GM19193 (cell line): ENCODE results near the gene PTDSS2.

ENCODE experiments used
- POLR2A ChIP-seq: IDR thresholded peaks from 4 replicates; pipeline ENCODE4 v1.6.1; 2011; ENCODE audit not compliant: insufficient read depth, insufficient read length; ENCODE audit errors: extremely low read depth

Gene PTDSS2

DNA sequence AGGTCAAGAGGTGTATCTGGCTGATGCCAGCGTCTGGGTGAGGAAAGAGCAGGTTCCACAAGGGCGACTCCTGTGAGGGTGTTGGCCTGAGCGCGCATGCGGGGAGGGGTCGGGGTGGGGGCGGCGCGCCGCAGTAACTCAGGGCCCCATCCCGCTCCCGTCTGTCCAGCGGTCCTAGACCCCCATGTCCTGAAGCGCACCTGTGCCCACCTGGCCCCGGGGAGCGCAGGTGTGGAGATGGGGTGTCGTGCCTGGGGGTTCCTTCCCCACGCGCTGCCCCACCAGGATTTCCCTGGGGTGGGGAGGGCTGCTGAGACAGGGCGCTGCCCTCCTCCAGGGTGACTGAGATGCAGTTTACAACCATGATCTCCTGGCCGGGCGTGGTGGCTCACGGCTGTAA lies 36.1 kb downstream of the PTDSS2 start:
- TF ChIP-seq POLR2A = no peak

DNA sequence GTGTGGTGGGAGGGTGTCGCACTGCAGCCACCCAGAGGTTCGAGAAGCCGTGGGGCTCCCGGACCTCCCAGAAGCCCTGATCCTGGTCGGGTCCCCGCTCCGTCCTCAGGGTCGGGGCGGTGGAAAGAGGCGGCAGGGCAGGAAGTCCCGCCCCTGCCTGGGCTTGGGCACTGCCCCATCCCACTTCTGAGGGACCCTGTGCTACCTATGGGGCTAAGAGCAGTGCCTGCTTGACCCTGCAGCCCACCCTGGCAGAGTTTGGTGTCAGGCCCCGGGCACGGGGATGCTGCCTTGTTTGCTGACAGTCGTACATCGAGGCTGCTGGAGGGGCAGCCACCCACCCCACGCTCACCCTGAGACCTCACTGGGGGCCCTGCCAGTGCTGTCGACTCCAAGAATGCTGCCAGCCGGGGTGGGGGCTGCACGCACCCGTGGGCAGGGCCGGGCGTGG lies 37.5 kb downstream of the PTDSS2 start:
- no peak for TF ChIP-seq POLR2A

DNA sequence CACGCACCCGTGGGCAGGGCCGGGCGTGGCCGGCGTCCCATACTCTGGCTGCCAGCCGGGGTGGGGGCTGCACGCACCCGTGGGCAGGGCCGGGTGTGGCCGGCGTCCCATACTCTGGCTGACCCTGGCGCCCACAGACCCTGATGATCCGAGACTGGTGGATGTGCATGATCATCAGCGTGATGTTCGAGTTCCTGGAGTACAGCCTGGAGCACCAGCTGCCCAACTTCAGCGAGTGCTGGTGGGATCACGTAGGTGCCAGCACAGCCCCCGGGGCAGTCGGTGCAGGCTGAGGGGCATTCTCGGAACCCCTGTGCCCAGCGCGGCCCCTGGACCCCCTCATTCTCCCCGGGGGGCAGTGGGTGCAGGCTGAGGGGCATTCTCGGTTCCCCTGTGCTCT lies 38.0 kb downstream of the PTDSS2 start:
- TF ChIP-seq POLR2A = no peak

DNA sequence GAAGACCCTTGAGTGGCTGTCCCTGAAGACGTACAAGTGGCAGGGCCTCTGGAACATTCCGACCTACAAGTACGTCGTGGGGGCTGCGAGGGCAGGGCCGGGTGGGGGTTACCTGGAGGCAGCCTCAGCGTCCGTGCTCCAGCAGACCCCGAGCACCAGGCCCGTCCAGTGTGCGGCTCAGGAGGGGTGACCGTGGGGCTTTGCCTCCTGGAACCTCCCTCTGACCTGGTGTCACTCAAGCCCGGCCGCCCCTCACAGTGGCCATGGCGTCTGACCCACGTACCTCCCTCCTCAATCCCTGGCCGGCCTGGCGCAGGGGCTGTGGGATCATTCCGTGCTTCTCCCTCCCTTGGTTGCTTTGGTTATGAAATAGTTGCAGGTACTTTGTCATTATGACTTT lies 38.5 kb downstream of the PTDSS2 start:
- no peak for TF ChIP-seq POLR2A

DNA sequence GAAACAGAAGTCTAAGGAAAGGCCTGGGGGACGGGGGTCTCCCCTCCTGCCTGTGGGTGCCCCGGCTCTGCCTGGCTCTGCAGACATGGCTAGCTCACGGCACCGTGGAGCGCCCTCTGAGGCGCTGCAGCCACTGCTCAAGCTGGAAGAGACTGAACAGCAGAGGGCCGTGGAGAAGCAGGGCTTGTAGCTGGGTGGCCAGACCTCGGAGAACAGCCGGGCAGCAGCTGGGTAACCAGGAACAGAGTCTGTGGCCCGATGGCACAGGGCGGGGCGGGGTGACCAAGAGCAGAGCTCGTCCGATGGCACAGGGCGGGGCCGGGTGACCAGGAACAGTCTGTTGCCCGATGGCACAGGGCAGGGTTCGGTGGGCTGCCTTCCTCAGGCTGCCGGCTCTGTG lies 38.9 kb downstream of the PTDSS2 start:
- TF ChIP-seq POLR2A = no peak

DNA sequence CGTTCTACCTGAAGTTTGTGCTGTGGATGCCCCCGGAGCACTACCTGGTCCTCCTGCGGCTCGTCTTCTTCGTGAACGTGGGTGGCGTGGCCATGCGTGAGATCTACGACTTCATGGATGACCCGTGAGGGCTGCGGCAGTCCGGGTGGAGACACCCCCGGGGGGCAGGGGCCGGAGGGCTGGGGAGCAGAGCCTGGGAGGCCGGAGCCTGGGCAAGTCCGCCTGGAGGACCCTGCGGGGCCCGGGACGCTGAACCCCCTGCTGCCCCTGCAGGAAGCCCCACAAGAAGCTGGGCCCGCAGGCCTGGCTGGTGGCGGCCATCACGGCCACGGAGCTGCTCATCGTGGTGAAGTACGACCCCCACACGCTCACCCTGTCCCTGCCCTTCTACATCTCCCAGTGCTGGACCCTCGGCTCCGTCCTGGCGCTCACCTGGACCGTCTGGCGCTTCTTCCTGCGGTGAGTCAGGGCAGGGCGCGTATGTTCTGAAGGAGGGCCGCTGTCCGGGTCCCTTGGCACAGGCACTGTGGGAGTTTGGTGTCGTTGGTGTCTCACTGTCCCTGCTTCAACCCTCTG lies 39.6 kb downstream of the PTDSS2 start:
- no peak for TF ChIP-seq POLR2A

DNA sequence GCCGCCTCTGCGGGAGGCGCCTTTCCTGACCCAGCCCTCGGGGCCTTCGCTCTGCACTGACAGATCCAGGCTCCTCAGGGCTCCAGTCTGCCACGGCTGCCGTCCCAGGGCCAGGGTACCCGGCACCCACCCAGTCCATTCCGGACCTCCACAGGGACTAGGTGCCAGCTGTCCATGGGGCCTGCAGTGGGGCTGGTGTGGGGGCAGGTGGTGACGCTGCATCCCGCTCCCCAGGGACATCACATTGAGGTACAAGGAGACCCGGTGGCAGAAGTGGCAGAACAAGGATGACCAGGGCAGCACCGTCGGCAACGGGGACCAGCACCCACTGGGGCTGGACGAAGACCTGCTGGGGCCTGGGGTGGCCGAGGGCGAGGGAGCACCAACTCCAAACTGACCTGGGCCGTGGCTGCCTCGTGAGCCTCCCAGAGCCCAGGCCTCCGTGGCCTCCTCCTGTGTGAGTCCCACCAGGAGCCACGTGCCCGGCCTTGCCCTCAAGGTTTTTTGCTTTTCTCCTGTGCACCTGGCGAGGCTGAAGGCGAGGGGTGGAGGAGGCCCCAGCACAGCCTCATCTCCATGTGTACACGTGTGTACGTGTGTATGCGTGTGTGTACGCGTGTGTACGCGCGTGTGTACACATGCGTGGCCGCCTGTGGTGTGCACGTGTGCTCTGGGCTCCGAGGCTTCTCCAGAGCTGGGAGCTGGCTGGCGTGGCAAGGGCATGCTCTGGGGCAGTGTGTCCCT lies 40.3 kb downstream of the PTDSS2 start:
- TF ChIP-seq POLR2A = no peak

DNA sequence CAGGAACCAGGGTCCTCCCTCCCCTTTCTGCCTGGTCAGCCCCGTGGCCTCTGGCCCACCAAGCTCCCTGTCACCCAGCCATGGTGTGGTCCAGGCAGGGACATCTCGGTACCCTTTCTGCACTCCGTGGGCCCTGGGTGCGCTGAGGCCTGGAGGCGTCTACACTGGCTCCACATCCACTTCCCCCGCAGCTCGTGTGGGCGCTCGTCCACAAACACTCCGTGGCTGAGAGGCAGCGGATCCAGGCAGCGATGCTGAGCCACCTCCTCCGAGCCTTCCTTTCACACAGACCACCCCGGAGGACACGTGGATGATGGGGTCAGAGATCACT lies 40.8 kb downstream of the PTDSS2 start:
- TF ChIP-seq POLR2A = no peak

DNA sequence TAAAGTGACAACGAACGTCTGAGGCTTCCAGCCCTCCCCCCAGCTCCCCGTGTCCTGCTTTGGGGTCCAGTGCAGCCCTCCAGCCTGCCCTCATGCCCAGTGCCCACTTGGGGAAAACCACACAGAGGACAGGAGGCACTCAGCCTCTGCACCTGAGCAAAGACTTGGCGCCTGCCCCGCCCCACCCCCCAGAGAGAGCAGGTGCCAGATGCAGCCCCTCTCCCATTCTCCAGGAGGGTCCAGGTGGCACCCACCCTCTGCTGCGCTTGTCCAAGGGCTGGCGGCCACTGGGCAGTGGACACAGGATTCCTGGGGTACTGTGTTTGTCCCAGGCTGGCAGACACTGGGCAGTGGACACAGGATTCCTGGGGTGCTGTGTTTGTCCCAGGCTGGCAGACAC lies 41.3 kb downstream of the PTDSS2 start:
- no peak for TF ChIP-seq POLR2A

DNA sequence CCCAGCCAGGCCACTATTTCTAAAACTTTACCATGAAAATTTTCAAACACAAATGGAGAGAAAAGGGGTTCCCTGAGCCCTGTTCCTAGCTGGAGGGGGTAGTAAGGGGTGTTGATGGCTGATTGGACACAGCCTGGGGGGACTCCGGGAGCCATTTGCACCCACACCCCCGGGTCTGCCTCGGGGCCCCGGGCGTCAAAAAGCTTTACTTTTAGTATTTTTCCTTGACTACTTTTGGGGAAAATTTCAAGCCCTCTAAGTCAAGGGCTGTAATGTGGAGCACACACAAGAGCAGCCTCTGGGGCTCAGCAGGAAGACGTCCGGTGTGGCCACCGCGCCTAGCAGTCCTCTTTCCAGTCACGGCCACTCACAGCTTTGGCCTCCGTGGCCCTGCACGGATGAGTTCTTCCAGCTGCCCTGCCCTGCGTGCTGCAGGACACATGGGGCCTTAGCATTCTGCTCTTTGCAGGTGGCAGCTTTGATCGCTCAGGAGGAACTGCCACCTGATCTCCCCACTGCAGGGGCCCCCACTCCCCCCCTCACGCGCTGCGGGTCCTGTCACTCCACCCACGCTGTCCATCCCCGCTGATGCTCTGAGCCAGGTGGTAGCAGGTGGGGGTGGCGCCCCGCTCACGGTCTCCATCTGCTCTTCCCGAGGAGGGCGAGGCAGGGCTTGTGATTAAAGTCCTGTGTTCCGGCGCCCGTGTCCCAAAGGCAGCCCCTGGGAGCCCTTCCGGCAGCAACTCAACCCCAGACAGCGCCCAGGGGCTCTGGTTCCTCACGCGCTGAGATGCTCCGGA lies 42.5 kb downstream of the PTDSS2 start:
- TF ChIP-seq POLR2A = no peak

DNA sequence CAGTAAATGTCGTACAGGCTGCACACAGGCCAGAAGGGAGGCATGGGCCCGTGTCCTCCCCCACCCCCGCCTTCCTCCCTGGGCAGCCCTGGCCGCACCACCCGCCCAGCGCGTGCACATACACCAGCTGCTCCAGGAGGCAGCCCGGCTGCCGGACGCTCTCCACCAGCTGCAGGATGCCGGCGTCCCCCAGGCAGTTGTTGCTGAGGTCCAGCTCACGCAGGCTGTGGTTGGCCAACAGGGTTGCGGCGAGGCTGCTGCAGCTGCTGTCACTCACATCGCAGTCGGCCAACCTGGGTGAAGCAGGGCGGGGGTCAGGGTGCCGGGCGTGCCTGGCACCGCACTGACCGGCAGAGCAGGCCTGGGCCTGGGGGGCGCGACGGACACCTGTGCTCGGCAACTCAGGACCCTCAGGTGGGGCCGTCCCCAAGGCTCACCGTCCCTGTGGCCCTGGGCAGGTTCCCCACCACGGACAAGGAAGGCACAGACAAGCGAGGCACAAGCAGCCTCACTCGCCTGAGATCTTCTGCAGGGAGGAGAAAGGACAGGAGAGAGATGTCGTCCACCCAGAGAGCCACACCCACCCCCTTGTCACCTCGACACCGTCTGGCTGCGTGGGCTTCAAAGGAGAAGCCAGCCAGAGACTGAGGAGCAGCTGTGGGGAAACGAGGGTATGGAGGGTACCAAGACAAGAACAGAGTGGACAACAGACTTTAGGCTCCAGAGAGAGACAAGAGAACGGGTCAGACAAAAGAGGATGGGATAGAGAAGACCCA lies 44.9 kb downstream of the PTDSS2 start:
- no peak for TF ChIP-seq POLR2A

DNA sequence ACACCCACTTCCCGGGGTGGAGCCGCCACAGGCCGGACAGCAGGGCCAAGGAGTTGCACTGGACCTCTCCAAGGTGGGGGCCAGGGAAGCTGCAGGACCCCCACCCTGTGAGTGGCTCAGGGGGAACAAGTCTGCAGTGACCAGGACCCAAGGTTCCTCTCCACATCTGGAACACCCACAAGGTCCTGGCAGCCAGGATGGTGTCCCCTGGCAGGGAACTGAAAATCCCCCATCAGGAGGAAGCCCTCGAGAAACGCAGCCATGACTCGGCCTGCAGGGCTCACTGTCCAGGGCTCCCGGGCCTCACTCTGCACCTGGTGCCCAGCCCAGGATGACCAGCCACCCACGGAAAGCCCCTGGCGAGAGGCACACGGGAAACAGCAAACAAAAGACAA lies 45.5 kb downstream of the PTDSS2 start:
- no peak for TF ChIP-seq POLR2A

DNA sequence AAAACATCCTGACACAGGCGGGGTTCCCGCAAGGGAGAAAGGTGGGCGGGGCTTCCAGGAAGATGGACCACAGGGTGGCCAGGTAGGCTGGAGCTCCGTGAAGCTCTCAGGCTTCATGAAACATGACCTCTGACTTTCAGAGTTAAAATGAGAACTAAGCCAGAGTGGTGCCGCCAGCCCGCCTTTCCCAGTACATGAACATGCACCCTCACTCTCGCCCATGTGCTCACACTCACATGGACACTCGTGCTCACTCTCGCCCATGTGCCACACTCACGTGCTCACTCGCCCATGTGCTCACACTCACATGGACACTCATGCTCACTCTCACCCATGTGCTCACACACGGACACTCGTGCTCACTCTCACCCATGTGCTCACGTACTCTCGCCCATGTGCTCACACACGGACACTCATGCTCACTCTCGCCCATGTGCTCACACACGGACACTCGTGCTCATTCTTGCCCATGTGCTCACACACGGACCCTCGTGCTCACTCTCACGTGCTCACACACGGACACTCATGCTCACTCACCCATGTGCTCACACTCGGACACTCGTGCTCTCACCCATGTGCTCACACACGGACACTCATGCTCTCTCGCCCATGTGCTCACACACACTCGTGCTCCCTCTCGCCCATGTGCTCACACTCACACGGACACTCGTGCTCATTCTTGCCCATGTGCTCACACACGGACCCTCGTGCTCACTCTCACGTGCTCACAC lies 46.9 kb downstream of the PTDSS2 start:
- no peak for TF ChIP-seq POLR2A

DNA sequence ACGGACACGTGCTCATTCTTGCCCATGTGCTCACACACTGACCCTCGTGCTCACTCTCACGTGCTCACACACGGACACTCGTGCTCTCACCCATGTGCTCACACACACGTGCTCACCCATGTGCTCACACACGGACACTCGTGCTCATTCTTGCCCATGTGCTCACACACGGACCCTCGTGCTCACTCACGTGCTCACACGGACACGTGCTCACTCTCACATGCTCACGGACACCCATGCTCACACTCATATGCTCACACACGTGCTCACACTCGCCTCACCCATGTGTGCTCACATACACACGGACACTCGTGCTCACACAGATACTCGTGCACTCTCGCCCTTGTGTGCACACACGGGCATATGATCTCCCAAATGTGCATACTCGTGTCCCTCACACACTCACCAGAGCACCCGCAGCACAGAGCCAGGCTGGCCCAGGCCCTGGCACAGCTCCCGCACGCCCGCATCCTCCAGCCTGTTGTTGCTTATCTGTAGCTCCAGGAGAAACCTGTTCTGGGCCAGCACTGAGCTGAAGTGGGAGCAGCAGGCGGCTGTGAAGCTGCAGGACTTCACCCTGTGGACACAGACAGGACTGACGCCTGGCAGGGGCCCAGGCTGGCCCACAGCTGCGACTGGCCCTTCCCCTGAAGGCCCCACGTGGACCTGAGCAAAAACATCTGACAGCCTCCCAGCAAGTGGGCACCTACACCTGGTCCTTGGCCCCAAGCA lies 47.7 kb downstream of the PTDSS2 start:
- no peak for TF ChIP-seq POLR2A
